ENCODE data around the gene ROBO2.

DNA sequence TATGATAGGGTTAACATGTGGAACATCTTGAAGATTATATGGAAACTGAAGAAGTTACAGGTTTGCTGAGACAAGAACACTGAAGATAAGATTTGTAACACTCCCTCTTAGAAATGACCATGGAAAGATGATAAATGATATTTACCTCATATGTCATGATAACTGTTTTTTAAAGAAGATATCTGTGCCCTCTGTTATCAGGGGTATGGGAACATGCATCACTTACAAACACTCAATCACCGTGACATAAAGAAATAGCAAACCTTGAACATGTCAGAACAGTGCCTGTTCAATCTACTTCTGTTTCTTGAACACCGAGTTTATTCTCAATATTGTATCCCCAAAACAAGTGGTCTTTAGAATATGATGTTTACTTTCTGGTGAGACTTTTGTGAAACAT, 149.4 kb downstream of the ROBO2 start:
- no peak for TF ChIP-seq EZH2 (IDR thresholded peaks at IDR 0.05; ENCODE audit: low read depth, unreplicated experiment)
- TF ChIP-seq EZH2phosphoT487 (IDR thresholded peaks at IDR 0.05; ENCODE audit: unreplicated experiment) = no peak
- TF ChIP-seq POLR2AphosphoS5 (IDR thresholded peaks at IDR 0.05; ENCODE audit: low read depth) = no peak
- TF ChIP-seq, protein P1, sequence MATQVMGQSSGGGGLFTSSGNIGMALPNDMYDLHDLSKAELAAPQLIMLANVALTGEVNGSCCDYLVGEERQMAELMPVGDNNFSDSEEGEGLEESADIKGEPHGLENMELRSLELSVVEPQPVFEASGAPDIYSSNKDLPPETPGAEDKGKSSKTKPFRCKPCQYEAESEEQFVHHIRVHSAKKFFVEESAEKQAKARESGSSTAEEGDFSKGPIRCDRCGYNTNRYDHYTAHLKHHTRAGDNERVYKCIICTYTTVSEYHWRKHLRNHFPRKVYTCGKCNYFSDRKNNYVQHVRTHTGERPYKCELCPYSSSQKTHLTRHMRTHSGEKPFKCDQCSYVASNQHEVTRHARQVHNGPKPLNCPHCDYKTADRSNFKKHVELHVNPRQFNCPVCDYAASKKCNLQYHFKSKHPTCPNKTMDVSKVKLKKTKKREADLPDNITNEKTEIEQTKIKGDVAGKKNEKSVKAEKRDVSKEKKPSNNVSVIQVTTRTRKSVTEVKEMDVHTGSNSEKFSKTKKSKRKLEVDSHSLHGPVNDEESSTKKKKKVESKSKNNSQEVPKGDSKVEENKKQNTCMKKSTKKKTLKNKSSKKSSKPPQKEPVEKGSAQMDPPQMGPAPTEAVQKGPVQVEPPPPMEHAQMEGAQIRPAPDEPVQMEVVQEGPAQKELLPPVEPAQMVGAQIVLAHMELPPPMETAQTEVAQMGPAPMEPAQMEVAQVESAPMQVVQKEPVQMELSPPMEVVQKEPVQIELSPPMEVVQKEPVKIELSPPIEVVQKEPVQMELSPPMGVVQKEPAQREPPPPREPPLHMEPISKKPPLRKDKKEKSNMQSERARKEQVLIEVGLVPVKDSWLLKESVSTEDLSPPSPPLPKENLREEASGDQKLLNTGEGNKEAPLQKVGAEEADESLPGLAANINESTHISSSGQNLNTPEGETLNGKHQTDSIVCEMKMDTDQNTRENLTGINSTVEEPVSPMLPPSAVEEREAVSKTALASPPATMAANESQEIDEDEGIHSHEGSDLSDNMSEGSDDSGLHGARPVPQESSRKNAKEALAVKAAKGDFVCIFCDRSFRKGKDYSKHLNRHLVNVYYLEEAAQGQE (IDR thresholded peaks at IDR 0.05; ENCODE audit: unreplicated experiment) = no peak
- TF ChIP-seq, protein P2, sequence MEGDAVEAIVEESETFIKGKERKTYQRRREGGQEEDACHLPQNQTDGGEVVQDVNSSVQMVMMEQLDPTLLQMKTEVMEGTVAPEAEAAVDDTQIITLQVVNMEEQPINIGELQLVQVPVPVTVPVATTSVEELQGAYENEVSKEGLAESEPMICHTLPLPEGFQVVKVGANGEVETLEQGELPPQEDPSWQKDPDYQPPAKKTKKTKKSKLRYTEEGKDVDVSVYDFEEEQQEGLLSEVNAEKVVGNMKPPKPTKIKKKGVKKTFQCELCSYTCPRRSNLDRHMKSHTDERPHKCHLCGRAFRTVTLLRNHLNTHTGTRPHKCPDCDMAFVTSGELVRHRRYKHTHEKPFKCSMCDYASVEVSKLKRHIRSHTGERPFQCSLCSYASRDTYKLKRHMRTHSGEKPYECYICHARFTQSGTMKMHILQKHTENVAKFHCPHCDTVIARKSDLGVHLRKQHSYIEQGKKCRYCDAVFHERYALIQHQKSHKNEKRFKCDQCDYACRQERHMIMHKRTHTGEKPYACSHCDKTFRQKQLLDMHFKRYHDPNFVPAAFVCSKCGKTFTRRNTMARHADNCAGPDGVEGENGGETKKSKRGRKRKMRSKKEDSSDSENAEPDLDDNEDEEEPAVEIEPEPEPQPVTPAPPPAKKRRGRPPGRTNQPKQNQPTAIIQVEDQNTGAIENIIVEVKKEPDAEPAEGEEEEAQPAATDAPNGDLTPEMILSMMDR (conservative IDR thresholded peaks at IDR 0.05; ENCODE audit: low read depth in 2 of 2) = no peak
- no peak for TF ChIP-seq CREB1 (CRISPR knock-in tag; IDR thresholded peaks at IDR 0.05; ENCODE audit: low read depth)
- TF ChIP-seq STAT1 (IDR thresholded peaks at IDR 0.05; ENCODE audit: unreplicated experiment) = no peak
- no peak for TF ChIP-seq ZNF114 (CRISPR knock-in tag; IDR thresholded peaks at IDR 0.05)
- TF ChIP-seq NANOG (IDR thresholded peaks at IDR 0.05; ENCODE audit: borderline replicate concordance) = no peak
- TF ChIP-seq JUNB (IDR thresholded peaks at IDR 0.05; ENCODE audit: unreplicated experiment) = no peak
- TF ChIP-seq, protein P3, sequence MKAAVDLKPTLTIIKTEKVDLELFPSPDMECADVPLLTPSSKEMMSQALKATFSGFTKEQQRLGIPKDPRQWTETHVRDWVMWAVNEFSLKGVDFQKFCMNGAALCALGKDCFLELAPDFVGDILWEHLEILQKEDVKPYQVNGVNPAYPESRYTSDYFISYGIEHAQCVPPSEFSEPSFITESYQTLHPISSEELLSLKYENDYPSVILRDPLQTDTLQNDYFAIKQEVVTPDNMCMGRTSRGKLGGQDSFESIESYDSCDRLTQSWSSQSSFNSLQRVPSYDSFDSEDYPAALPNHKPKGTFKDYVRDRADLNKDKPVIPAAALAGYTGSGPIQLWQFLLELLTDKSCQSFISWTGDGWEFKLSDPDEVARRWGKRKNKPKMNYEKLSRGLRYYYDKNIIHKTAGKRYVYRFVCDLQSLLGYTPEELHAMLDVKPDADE (IDR thresholded peaks at IDR 0.05) = no peak
- TF ChIP-seq ZNF331 (CRISPR knock-in tag; IDR thresholded peaks at IDR 0.05; ENCODE audit: low read depth) = no peak
